K562 (cell line): ENCODE data around the gene CSNK1G1. TPM values are rescaled to one million over a fixed set of nuclear protein-coding genes. Genes with fewer than 3 reads are reported as not detected.

ENCODE experiments used
- ATF2 ChIP-seq: sonication (generic); formaldehyde crosslinking; IDR thresholded peaks from 2 replicates; pipeline ENCODE4 v1.8.1; 2022; ENCODE audit warnings: missing genetic modification reagents
- CBX5 ChIP-seq: IDR thresholded peaks from 2 replicates; pipeline ENCODE4 v1.6.1; 2014; ENCODE audit warnings: low read depth, borderline replicate concordance
- CUX1 ChIP-seq: fragments of 200-800 bp; sonication (Bioruptor generic); IDR thresholded peaks from 2 replicates; pipeline ENCODE4 v1.6.1; 2016; ENCODE audit warnings: missing genetic modification characterization, missing compliant biosample characterization
- GMEB1 ChIP-seq: fragments of 250-450 bp; sonication (Bioruptor Pico); IDR thresholded peaks from 2 replicates; pipeline ENCODE4 v1.4.0; 2020; ENCODE audit warnings: mild to moderate bottlenecking
- NFE2L1 ChIP-seq: fragments of 450-650 bp; IDR thresholded peaks from 2 replicates; pipeline ENCODE4 v1.6.1; 2016; ENCODE audit warnings: missing genetic modification characterization, low read depth, mild to moderate bottlenecking, missing compliant biosample characterization, moderate library complexity, borderline replicate concordance
- PHF21A ChIP-seq: fragments of 450-650 bp; IDR thresholded peaks from 2 replicates; pipeline ENCODE4 v1.6.1; 2017; ENCODE audit warnings: low read depth, borderline replicate concordance
- PREB ChIP-seq: sonication (generic); formaldehyde crosslinking; IDR thresholded peaks from 2 replicates; pipeline ENCODE4 v1.8.1; 2023; ENCODE audit warnings: mild to moderate bottlenecking, missing genetic modification reagents
- SRSF7 ChIP-seq: fragments of 200-400 bp; formaldehyde crosslinking; optimal IDR thresholded peaks from 2 replicates; pipeline ENCODE3; 2017; ENCODE audit warnings: mild to moderate bottlenecking, low read depth, low read length
- TAL1 ChIP-seq: fragments of 450-650 bp; IDR thresholded peaks from 2 replicates; pipeline ENCODE4 v1.6.1; 2016; ENCODE audit warnings: mild to moderate bottlenecking
- ZNF277 ChIP-seq: fragments of 250-450 bp; sonication (Bioruptor Pico); IDR thresholded peaks from 2 replicates; pipeline ENCODE4 v1.8.0; 2022; ENCODE audit warnings: inconsistent platforms, mild to moderate bottlenecking, moderate library complexity, borderline replicate concordance
- ZNF592 ChIP-seq: fragments of 450-650 bp; IDR thresholded peaks from 2 replicates; pipeline ENCODE4 v1.6.1; 2017; ENCODE audit warnings: antibody characterized with exemption, mild to moderate bottlenecking
- polyA plus RNA-seq, 8 experiments: library from polyadenylated mRNA; depleted of rRNA in 4 of 8; stranded (reverse) in 5 of 8; unstranded in 3 of 8; fragments of >200 nt; fragmentation: Nextera tagmentation in 2 of 8; fragmentation: Illumina TruSeq in 1 of 8; extraction: Ambion mirVana in 2 of 8; extraction: Trizol in 1 of 8; gene quantifications; 2 replicates each; pipeline versions ENCODE4 v1.2.1 to v1.2.3, GENCODE V29; 2011 to 2014; ENCODE audit warnings: inconsistent platforms in 1 of 8, missing spikeins in 1 of 8
- total RNA-seq, 7 experiments: library from RNA; depleted of rRNA in 6 of 7; stranded (reverse); fragments of >200 nt in 6 of 7; fragmentation: Illumina TruSeq in 2 of 7; extraction: Trizol in 2 of 7; gene quantifications; 2 replicates each; pipeline versions ENCODE4 v1.2.1 to v1.2.3, GENCODE V29; 2011 to 2021; ENCODE audit warnings: low replicate concordance in 1 of 7

The CSNK1G1 gene
- total and polyA plus RNA-seq, 9 of the 15 experiments (the other 6 are each of a cell fraction or from before 2014, with no cell fraction given) = 4.5 to 18.5 (median 9.5) TPM

- TF ChIP-seq CBX5 (no peak), CUX1 (CRISPR knock-in tag) (no peak), ZNF277 (no peak), ZNF592 (no peak), GMEB1 (CRISPR knock-in tag) (no peak), NFE2L1 (no peak), PREB (CRISPR knock-in tag) (no peak), PHF21A (no peak), ATF2 (CRISPR knock-in tag) (no peak), TAL1 (no peak), SRSF7 (no peak)
These were observed at the start of gene CSNK1G1 (continued) for GRCh38 chr15:64355944-64356709.
